SK-N-DZ (cell line): ENCODE results near the gene LIPE.
"Not testable (repeated sequence)": the region's sequence is repeated elsewhere in the genome, so short reads cannot be mapped to it uniquely, and the experiment has no call there.

ENCODE experiments used
- DNase-seq: peaks from one replicate; pipeline ENCODE4 v3.0.0-alpha.2; 2015; ENCODE audit warnings: low spot score

LIPE gene

DNA sequence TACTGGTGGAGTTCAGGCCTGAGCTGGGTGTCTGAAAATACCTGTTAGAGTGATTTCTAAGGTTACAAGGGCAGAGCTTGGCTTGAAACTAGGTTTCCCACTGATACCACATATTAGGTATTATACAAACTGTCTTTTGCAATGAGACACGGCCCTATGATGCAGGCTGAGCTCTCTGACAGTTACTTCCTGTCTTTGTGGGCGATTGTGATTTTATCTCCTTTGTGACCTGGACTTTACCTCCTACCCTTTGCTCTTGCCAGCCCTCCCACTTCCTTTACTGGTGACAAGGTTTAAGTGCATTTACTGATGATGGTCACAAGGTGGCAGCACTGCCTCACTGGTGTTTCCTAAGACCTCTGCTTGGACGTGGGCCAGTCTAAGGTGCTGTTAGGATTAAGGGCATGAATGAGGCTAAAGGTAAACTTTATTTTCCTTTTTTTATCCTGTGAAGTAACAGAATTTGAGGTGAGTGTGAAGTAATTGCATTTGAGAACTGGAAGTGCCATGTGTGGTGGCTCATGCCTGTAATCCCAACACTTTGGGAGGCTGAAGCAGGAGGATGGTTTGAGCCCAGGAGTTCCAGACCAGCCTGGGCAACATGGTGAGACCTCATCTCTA lies 23.2 kb upstream of the LIPE start:
- DNase-seq = peak; percentile 75

DNA sequence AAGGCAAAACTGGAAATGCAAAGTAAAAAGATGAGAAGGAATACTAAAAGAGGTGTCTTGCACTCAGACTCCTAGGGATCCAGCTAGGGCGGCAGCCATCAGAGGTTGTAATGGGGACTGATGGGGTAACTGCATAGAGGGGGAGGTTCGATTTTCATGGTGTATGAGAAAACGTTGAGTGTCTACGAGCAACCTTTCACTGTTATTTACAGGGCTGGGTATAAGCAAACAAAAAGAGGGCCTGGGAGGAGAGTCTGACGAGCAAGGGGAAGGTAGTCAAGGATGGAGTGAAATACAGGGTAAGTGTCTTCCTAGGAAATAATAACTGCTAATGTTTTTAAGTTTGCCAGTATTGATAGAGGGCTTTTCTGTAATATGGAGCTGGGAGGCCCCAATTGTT lies 21.1 kb upstream of the LIPE start:
- not testable (repeated sequence) for DNase-seq

DNA sequence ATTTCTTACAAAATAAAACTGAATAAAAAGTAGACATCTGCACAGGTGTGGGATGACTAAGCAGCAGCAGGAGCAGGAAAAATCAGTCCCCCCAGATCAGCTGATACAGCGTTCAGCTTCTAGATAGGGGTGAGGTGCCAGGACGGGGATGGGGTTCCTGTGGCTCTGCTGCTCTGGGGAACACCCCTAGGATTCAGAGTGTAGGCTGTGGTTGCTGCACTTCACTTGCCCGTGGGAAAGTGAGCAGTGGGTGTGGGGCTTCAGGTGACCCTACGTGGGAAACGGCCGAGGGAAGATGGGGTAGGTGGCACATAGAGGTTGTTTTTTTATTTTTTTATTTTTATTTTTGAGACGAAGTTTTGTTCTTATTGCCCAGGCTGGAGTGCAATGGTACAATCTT lies 18.8 kb upstream of the LIPE start:
- no peak for DNase-seq

DNA sequence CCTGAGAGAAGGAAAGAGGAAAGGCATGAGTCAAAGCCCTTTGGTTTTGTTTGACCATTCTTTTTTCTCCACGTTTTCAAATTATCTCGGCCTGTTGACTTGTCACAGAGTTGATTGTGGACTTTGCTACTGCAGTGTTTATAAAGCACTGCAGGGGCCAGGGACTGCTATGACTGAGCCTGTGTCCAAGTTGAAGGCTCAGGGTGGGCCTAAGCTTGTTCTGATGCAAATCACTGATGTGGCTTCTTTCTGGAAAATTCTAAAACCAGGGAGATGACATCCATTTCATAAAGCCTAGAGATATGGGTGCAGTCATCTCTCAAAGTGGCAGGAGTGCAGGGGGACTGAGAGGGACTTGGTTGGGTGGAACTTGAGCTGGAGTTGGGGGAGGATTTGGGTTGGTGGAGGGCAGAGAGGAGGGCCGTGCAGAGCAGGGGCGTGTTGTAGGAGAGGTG lies 16.8 kb upstream of the LIPE start:
- no peak for DNase-seq

DNA sequence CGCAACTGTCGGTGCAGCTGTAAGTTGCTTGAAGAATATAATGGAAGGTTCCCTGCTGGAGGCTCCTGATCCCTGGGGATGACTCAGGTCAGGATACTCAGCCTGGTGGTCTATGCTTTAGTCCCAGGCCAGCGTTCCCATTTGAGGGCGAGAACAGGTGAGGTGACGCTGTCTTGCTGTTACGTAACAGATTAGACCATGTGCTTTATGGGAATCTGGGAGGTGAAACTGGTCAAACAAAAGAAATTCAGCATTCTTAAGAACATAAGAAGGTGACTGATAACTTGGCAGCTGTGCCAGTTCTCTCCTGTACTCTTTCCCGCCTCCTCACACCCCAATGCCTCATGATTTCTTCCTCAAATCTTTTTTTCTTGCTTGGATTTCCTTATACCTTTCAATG lies 15.6 kb upstream of the LIPE start, which contains the start of gene CXCL17:
CXCL17 (minus strand) TSS at position 114 of the 400 bp plus-strand sequence. CDS start 114 bp downstream, outside the sequence.
- DNase-seq = no peak

DNA sequence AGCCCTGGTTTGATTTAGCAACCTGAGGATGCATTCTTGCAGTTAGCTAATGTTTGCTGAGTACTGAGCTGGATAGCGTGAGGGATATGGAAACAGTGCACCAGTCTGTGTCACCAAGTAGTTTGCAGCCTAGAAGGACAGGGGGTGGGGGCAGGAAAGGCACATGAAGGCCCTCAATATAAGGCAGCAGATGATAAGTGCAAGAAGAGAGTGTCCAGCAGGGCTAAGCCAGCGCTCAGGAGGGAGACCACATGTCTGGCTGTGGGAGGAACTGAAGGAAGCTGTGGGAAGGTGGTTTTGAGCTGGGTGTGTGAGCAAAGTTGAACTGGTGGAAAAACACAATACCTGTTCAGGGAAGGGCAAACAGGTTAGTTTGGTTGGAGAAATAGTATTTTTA lies 13.9 kb upstream of the LIPE start:
- no peak for DNase-seq

DNA sequence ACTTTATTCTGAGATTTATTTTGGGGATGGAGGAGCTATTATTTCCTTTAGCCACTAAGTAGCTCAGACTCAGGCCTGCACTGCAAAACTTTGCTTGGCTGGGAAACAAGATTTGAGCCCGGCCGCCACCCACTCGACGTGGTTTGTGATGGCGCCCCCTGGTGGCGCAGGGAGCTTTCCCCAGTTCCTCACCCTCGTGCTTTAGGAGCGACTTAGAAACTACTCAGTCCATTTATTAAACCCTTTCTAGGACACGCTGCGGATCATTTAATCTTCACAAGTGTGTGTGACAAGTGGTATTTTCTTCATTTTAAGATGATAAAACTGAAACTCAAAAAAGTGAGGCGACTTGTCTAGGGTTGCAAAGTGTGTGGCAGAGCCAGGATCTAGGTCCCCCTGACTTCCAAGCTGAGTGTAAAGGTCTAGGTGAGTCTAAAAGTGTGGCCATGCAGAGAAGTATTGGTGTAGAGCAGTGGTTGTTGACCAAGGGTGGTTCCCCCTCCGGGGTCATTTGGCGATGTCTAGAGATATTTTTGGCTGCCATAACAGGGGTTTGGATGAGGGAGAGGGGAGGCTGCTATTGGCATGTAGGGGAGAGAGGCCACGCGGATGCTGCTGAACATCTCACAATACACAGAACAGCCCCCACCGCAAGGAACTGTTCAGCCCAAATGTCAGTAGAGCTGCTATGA lies 13.3 kb upstream of the LIPE start:
- DNase-seq = peak; percentile 44

DNA sequence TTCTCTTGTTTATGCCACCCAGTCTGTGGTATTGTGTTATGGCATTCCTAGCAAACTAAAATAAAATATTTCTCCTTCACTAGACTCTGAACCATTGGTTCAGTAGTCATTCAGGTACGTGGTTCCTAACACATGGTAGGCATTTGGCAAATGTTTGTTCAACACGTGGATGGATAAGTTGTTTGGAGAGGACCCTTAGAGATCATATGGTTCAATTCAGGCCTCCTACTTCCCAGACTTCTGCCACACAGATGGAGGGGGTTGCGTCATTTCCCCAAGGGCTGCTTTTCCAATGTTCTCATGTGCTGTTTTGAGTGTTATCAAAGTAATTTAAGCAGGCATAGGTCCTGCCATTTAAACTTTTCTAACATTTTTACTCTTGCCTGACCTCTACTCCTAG lies 8.8 kb upstream of the LIPE start:
- no peak for DNase-seq

DNA sequence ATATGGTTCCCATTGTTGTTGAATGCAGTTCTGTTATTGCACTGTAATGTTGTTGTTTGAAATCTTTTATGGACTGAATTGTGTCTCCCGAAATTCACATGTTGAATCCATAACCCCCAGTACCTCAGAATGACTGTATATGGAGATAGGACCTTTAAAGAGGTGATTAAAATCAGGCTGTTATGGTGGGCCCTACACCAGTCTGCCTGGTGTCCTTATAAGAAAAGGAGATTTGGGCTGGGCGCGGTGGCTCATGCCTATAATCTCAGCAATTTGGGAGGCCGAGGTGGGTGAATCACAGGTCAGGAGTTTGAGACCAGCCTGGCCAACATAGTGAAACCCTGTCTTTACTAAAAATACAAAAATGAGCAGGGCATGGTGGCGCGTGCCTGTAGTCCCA lies 8.1 kb upstream of the LIPE start:
- no peak for DNase-seq

DNA sequence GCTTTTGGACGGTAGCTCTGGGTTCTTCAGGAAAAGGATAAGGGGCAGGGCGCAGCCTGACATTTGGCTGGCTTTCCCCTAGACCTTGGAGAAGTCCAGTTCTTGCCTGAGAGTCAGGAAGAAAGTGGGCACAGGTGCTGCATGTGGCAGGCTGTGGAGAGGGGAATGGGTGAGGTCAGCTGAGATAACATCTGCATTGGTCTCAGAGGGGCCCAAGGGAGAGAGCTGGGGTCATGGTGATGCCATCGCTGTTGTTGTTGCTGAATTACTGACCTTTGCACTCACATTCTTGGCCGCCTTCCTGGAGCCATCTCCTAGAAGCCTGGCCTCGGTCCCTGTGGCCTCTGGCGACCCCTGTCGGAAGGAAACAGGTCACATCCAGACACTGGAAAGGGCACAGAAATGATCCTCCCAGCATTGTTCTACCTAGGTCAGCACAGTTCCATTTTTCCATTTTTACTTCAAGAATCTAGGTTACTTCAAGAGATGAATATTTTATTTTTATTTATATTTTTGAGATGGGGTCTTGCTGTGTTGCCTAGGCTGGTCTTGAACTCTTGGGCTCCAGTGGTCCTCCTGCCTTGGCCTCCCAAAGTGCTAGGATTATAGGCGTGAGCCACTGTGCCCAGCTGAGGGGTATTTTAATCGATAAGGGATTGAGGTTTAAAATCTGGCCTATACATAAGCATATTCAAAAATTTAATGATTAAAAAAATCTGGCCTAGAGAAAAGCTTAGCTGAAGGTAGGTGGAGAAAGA lies 6.5 kb upstream of the LIPE start:
- peak; percentile 63 for DNase-seq

DNA sequence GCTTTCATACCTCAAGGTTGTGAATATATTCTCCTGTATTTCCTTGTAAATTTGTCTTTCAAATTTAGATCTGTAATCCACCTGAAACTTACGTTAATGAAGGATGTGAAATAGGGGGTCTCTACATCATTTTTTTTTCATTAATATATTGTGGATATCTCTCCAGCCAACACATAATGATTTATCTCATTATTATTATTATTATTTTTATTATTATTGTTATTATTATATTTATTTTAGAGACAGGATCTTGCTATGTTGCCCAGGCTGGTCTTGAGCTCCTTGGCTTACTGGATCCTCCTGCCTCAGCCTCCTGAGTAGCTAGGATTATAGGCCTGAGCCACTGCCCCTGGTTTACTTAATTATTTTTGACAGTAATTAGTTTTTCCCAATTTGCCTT lies 4.3 kb upstream of the LIPE start:
- no peak for DNase-seq

DNA sequence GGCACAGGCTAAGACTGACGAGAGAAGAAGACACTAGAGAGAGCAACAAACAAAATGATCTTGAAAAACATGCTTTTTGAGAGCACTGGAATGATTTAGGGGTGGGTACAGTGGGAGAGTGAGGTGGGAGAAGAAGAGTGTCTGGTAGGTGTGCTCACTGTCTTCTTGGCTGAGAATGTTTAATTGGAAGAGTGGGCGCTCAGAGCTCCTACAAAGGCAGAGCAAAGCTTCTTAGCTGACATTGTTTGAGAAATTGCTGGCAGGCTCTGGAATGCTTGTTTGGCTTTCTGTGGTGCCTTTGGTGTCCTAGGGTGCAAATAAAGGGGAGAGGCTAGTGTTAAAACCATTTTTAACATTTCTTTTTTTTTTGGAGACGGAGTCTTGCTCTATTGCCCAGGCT lies 1.5 kb upstream of the LIPE start:
- DNase-seq = no peak

DNA sequence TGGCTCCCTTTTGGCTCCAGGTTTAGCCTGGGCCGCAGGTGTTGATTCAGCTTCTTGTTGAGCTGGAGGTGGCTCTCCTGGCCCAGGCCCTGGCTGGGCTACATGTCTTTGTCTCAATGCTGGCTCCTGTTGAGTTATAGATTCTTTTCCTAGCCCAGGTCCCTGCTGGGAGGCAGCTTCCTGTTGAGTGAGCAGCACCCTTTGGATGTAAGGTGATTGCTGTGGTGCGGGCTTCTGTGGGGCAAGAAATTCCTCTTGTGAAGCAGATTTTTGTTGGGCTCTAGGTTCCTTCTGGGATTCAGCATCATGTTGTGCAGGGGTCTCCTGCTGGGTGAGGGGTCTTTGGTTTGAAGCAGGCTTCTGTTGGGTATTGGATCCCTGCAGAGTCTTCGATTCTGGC lies 545 bp downstream of the LIPE start:
- no peak for DNase-seq

DNA sequence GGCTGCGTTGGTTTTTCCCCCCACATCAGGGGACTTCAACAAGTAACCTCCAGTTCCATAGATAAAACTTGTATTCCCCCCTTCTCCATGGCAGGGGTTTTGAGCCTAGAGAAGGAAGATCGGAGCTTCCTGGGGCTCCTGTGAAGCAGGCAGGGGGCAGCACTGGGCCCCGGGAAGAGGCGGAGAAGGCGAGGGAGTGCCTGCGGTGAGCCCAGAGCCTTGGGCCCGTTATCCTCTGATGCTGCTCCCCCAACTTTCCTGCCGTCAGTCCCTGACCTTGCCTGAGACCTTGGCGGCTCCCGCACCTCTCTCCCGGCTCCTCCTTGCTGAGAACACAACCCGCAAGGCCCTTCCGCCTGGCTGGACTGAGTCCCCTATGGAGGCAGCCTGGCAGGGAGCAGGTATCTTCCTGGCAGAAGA lies 2.5 kb downstream of the LIPE start:
- DNase-seq = no peak

DNA sequence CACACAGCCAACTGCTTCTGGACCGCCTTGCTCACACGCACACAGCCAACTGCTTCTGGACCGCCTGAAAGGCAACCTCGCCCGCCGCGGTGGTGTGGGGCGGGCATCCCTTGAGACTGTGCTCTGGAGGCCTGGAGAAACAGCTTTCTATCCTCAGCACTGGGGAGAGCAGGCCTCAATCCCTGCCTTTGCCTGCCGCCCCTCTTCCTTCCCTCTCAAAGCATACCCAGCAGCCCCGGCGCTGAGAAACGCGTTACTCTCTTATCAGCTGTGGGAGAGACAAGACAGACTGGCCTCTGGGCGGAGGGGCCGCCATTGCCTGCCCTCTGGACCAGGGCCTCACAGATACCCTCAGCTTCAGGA lies 2.9 kb downstream of the LIPE start:
- no peak for DNase-seq

DNA sequence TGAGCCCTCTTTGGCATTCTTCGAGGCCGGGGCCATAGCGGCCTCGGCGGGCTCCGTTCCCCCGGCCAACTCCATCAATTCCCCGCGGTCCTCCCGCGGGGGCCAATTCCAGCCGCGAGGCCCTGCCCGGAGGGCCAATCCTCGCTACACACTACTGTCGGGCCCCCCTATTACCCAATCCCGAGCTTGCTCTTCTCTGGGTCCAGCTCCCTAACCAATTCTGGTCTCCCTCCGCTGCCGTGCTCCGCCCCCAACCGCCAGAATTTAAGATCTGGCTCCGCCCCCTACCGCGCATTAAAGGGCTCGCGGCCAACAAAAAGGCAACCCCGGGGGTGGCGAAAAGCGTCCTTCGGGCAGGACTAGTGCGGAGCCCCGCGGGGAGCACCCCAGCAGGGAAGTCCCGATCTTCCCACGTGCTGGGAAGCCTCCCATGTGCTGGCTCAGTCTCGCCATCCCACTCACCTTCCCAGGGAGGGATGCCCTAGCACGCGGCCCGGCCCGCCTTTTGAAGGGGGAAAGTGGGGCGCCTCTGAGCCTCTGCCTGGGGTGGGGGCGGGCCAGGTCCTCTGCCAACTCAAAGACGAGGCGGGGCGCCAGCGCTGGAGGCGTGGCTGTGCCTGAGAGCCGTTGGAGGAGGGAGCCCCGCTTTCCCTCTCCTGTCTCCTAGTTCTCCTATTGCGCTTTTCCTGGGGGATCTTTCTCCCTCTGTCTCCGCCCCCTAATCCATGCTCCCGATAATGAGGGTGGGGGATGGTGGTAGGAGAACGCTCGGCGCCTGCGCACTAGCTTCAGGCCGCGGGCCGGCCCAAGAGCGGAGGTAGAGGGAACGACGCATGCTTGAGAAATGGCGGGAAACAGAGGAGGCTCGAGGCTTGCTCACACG lies 3.5 kb downstream of the LIPE start:
- peak; percentile 90 for DNase-seq

DNA sequence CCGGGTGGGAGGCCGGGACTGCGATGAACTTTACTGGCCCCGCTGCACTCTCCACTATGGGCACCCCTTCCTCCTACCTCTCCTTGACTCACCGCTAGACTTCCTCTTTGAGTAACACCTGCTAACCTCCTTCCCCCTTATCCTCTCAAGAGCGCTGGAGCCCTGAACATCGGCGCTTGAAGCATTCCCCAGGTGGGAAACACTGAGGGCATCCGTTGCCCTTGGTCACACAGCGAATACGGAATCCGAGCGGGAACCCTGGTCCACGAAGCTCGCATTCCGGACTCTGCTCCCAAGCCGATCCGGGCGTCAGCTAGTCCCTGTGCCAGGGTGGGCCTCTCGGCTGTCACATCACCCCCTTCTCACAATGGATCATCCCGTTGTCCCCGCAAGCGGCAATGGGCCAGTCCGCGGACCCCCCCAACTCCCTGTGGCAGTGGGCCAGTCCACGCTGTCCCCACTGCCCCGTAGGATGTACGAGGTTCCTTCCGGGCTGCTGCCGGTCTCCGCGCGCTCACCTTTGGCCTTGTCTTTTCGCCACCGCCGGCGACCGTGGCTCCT lies 4.2 kb downstream of the LIPE start:
- DNase-seq = peak; percentile 62

DNA sequence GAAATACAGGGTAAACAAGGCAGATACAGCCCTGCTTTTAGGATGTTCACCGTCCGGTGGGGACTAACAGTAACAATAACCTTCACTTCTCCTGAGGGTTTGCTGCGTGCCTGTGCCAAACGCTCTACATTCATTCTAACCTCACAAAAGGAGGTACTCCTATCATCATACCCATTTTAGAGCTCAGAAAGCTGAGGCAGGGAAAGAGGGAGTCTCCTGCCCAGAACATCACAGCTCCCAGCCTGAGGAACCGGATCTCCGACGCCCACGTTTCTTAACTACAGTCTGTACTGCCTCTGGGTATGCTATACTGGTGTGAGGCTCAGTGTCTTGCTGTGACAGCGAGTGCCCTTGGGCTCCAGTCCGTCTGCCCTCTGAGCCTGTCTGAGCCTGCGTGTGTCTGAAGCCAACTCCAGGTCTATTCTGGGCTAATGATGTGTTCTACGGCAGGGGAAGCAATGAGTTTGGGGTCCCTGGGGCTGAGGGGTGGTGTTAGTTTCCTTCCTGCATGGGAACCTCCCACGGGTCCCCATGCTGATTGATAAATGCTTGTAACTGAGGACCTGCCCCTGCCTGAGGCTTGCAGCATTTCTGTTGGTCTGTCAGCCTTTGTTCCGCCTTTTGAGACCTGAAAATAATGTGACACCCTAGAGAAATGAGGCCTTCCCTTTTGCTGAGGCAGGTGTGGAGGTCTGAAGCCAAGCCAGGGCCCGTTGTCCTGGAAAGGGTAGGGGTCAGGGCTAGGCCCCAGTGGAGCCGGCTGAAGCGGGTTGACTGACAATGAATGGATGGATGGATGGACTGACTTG lies 4.9 kb downstream of the LIPE start:
- no peak for DNase-seq

DNA sequence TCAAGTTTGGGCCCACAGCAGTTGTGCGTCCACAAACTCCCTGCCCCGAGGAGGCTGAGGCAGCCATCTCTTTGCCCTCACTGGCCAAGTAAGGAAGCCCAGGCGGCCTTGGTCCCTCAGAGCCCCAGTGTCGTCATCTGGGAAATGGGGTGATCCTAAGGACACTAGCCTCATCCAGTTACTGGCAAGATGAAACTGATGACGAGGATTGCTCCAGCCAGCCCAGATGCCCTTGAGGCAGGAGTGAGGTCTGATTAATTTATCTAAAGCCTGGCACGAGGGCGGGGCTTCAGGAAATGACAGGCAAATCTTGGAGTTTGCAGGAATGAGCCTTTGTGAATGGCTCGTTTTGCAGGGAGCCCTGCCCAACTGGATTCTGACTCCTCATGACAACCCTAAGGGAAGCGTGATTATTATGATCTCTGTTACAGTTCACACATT lies 5.6 kb downstream of the LIPE start:
- DNase-seq = no peak

DNA sequence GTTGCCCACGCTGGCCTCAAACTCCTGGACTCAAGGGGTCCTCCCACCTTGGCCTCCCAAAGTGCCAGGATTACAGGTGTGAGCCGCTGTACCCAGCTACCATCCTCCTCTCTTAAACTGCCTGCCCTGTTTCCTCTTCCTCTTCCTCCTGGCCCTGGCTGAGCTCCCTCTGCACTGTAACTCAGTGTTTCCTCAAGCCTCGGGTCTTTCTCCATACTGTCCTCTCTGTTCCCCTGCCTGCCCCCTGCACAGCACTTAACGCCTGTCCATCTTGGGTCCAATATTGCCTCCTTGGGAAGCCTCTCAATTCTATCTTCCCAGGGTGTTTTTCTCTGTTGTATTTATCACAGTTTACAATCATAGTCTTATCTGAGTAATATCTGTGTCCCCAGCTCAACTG lies 6.1 kb downstream of the LIPE start:
- no peak for DNase-seq
